ENCODE measurements around the gene TARBP2. TPM values are rescaled to one million over a fixed set of nuclear protein-coding genes. Genes with fewer than 3 reads are reported as not detected.

The TARBP2 gene
- total RNA-seq, 2 experiments from 2014 or later, result 45.9 to 49.1 TPM

DNA sequence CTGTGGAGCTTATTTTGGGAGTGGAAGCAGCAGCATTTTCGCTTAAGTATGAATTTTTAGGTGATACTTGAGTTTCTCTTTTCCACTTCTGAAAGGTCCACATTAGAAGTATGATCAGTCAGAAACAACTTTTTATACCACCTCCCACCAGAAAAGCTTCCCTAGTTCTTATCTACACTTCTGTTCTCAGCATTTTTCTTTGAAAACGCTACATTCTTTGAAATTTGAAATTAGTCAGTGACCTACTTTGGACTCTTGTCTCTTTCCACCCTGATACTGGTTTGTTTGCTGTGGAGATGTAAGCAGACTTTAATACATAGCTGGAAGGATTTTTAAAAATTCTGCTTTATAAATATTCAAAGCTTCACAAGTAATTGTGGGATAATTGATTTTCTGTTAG, 27.0 kb upstream of the TARBP2 start:
- H4K20me1 ChIP-seq (ENCODE audit: insufficient read depth, low read length), result peaks cover 30% of the 10 kb centered on the region
- H3K36me3 ChIP-seq (ENCODE audit: insufficient read depth, low read length), result peaks cover 99% of the 10 kb centered on the region
- CTCF ChIA-PET (ENCODE audit: unreplicated experiment), result no interaction called here

DNA sequence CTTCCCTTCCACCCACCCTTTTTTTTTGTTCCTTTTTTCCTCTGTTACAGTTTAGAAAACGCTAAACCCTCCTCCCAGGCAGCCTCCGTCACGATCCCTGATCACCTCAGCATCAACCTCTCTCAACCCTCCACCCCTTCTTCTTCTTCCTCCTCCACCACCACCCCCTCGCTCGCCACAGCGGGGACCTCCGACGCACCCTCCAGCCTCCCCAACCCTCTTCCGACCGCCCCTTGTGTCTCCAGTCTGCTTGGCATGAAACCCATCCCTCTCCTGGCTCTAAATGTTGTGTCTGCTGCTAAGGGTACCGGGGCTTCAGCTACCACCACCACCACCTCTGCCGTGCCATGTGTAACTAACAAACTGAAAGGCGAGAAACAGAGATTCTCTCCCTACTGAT, 26.3 kb upstream of the TARBP2 start:
- ChIA-PET CTCF (ENCODE audit: unreplicated experiment) (interaction anchor here (1.9 kb wide), 1 partner anchor 10 kb away, joined by 4 read pairs; no protein-coding TSS in a partner anchor), POLR2A (interaction anchor here (0.6 to 1.9 kb wide), 3 partner anchors 13 to 27 kb away, joined by 3 to 7 read pairs (median 5); no protein-coding TSS in a partner anchor)
- Histone ChIP-seq H3K79me2 (ENCODE audit: insufficient read depth, low read depth, low read length) (peaks cover 66% of the 10 kb centered on the region), H3K9me2 (ENCODE audit: insufficient read depth, low read length) (no peaks in the 10 kb centered on the region), H4K20me1 (ENCODE audit: insufficient read depth, low read length) (peaks cover 30% of the 10 kb centered on the region), H3K27ac (ENCODE audit: low read depth, low read length, poor library complexity, severe bottlenecking) (no peak overlapping the region), H3K4me3 (ENCODE audit: low read depth, low read length, poor library complexity, severe bottlenecking) (no peak overlapping the region), H3K4me1 (ENCODE audit: insufficient read depth, low read length, poor library complexity, severe bottlenecking) (peaks cover 7% of the 10 kb centered on the region), H2AFZ (ENCODE audit: low read length) (no peak overlapping the region), H3K4me2 (ENCODE audit: low read length) (no peak overlapping the region), H3K36me3 (ENCODE audit: insufficient read depth, low read length) (peaks cover 99% of the 10 kb centered on the region), H3K9me3 (ENCODE audit: low read length) (no peaks in the 10 kb centered on the region)
- intact Hi-C loops (cut with micrococcal nuclease; ENCODE audit: unreplicated experiment), result no loop called here
- no TSS peak for BruUV-seq (replicated peaks)
- no peak for DNase-seq (ENCODE audit: low spot score)
- TF ChIP-seq, protein P1, sequence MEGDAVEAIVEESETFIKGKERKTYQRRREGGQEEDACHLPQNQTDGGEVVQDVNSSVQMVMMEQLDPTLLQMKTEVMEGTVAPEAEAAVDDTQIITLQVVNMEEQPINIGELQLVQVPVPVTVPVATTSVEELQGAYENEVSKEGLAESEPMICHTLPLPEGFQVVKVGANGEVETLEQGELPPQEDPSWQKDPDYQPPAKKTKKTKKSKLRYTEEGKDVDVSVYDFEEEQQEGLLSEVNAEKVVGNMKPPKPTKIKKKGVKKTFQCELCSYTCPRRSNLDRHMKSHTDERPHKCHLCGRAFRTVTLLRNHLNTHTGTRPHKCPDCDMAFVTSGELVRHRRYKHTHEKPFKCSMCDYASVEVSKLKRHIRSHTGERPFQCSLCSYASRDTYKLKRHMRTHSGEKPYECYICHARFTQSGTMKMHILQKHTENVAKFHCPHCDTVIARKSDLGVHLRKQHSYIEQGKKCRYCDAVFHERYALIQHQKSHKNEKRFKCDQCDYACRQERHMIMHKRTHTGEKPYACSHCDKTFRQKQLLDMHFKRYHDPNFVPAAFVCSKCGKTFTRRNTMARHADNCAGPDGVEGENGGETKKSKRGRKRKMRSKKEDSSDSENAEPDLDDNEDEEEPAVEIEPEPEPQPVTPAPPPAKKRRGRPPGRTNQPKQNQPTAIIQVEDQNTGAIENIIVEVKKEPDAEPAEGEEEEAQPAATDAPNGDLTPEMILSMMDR (conservative IDR thresholded peaks at IDR 0.05; ENCODE audit: low read length), result no peak
- no peak for TF ChIP-seq EZH2phosphoT487 (IDR thresholded peaks at IDR 0.05; ENCODE audit: borderline replicate concordance, low read depth, low read length)

More for the DNA sequence above, 27.0 kb upstream of the TARBP2 start:
- intact Hi-C loops (cut with micrococcal nuclease; ENCODE audit: unreplicated experiment), result no loop called here
- POLR2A ChIA-PET, result interaction anchor here (0.6 to 1.6 kb wide), 3 partner anchors 12 to 27 kb away, joined by 3 to 5 read pairs (median 3); partner anchors contain the start of gene TARBP2
- Histone ChIP-seq H3K27ac (ENCODE audit: low read depth, low read length, poor library complexity, severe bottlenecking) (no peak overlapping the region), H2AFZ (ENCODE audit: low read length) (no peak overlapping the region), H3K4me1 (ENCODE audit: insufficient read depth, low read length, poor library complexity, severe bottlenecking) (peaks cover 14% of the 10 kb centered on the region), H3K4me2 (ENCODE audit: low read length) (no peak overlapping the region), H3K9me2 (ENCODE audit: insufficient read depth, low read length) (no peaks in the 10 kb centered on the region), H3K4me3 (ENCODE audit: low read depth, low read length, poor library complexity, severe bottlenecking) (no peak overlapping the region), H3K9me3 (ENCODE audit: low read length) (no peaks in the 10 kb centered on the region), H3K79me2 (ENCODE audit: insufficient read depth, low read depth, low read length) (peaks cover 66% of the 10 kb centered on the region)
- TF ChIP-seq, protein P1 (conservative IDR thresholded peaks at IDR 0.05; ENCODE audit: low read length), result no peak
- no peak for TF ChIP-seq EZH2phosphoT487 (IDR thresholded peaks at IDR 0.05; ENCODE audit: borderline replicate concordance, low read depth, low read length)
- no TSS peak for BruUV-seq (replicated peaks)
- DNase-seq (ENCODE audit: low spot score), result no peak

DNA sequence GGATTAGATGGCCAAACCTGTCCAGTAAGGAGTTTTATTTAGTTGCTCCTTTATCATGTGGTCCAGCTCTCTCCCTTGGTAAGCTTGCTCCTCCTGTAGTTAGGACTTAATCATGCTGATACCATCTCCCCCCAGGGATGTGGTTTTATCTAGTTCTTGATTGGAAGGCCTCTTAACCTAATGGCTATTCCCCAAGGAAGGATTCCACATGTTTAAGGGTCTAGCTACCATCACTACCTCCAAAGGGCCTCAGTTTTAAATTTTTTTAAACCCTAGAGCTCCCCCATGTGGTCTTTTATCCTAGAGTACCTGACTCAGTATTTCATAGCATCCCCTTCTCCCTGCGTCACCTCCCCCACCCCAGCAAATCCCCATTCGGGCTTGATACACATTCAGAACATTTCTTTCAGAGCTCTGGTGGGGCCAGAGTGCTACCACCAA, 24.3 kb upstream of the TARBP2 start:
- Histone ChIP-seq H3K36me3 (ENCODE audit: insufficient read depth, low read length) (peaks cover 100% of the 10 kb centered on the region), H3K9me3 (ENCODE audit: low read length) (no peaks in the 10 kb centered on the region), H3K4me3 (ENCODE audit: low read depth, low read length, poor library complexity, severe bottlenecking) (no peak overlapping the region), H3K4me2 (ENCODE audit: low read length) (no peak overlapping the region), H3K9me2 (ENCODE audit: insufficient read depth, low read length) (no peaks in the 10 kb centered on the region), H3K4me1 (ENCODE audit: insufficient read depth, low read length, poor library complexity, severe bottlenecking) (no peaks in the 10 kb centered on the region), H2AFZ (ENCODE audit: low read length) (no peak overlapping the region), H3K27ac (ENCODE audit: low read depth, low read length, poor library complexity, severe bottlenecking) (no peak overlapping the region), H4K20me1 (ENCODE audit: insufficient read depth, low read length) (peaks cover 33% of the 10 kb centered on the region), H3K79me2 (ENCODE audit: insufficient read depth, low read depth, low read length) (peaks cover 58% of the 10 kb centered on the region)
- TF ChIP-seq EZH2phosphoT487 (IDR thresholded peaks at IDR 0.05; ENCODE audit: borderline replicate concordance, low read depth, low read length), result no peak
- TF ChIP-seq, protein P1 (conservative IDR thresholded peaks at IDR 0.05; ENCODE audit: low read length), result peak; percentile 79
- no TSS peak for BruUV-seq (replicated peaks)
- intact Hi-C loops (cut with micrococcal nuclease; ENCODE audit: unreplicated experiment), result no loop called here
- ChIA-PET CTCF (ENCODE audit: unreplicated experiment) (interaction anchor here (0.6 kb wide), 2 partner anchors 22 to 154 kb away, joined by 3 to 4 read pairs; no protein-coding TSS in a partner anchor), POLR2A (interaction anchor here (0.7 to 1.9 kb wide), 4 partner anchors 13 to 24 kb away, joined by 3 to 7 read pairs (median 4); partner anchors contain the start of gene TARBP2)
- peak; percentile 41 for DNase-seq (ENCODE audit: low spot score)
